Measurements from ENCODE around the gene GNPDA1.
A peak's percentile ranks its signal among the peaks of the same experiment; 100 is the strongest.
"Not testable (repeated sequence)": the region's sequence is repeated elsewhere in the genome, so short reads cannot be mapped to it uniquely, and the experiment has no call there.

The GNPDA1 gene

DNA sequence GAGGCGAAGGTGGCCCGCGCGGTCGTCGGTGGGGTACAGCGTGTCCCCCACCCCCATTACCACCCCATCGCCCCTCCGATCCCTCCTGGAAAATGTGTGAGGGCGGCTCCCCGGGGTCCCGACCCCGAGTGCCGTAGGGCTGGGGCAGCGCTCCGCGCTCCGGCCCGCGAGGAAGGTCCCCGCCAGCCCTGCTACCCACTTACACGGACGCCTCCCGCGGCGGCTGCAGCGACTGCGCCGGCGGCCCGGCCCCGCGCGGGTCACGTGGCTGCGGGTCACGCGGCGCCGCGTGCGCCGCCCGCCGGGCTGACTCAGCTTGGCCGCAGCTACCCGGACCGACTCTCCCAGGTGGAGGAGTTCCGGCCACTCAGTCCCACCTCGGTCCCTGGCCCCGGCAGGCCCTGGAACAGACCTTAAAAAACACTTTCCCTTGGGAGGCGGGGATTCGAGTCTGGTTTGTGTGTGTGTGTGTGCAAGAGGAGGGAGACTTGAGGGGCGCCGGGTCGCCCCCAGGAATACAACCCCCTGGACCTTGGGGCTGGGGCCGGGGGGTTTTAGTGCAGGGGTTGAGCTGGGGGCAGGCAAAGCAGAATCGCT is at the start of gene GNPDA1:
GNPDA1 (minus strand) TSS at position 236 of the 597 bp plus-strand sequence. CDS start 992 bp downstream, outside the sequence.
- peak; percentile 87 to 92 for DNase-seq
- peak; percentile 85 for TF ChIP-seq POLR2A (IDR thresholded peaks at IDR 0.05; ENCODE audit: low read length)
- TF ChIP-seq GATA1 (IDR thresholded peaks at IDR 0.05; ENCODE audit: low read depth, low read length): no peak

- no peak for TF ChIP-seq POLR2A (IDR thresholded peaks at IDR 0.05; ENCODE audit: low read length)
- no peak for TF ChIP-seq GATA1 (IDR thresholded peaks at IDR 0.05; ENCODE audit: low read depth, low read length)
- DNase-seq: no peak
Measured at GRCh38 chr5:142059304-142059940, 46.6 kb upstream of the GNPDA1 start.

DNA sequence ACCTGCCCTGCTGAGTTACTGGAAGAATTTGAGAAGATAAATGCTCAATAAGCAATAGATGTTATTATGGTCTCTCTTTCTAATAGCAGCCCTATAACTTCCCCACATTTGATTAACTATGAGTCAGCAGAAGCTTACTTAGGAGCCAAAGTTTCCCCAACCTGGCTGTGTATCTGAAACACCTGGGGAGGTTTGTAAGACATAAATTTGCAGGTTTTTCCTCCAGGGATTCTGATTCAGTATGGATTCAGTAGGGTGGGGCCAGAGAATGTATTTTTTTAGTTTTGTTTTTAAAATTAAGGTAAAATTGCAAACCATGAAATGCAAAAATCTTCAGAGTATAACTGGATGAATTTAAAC is 44.9 kb upstream of the GNPDA1 start:
- no peak for DNase-seq
- no peak for TF ChIP-seq GATA1 (IDR thresholded peaks at IDR 0.05; ENCODE audit: low read depth, low read length)
- no peak for TF ChIP-seq POLR2A (IDR thresholded peaks at IDR 0.05; ENCODE audit: low read length)

DNA sequence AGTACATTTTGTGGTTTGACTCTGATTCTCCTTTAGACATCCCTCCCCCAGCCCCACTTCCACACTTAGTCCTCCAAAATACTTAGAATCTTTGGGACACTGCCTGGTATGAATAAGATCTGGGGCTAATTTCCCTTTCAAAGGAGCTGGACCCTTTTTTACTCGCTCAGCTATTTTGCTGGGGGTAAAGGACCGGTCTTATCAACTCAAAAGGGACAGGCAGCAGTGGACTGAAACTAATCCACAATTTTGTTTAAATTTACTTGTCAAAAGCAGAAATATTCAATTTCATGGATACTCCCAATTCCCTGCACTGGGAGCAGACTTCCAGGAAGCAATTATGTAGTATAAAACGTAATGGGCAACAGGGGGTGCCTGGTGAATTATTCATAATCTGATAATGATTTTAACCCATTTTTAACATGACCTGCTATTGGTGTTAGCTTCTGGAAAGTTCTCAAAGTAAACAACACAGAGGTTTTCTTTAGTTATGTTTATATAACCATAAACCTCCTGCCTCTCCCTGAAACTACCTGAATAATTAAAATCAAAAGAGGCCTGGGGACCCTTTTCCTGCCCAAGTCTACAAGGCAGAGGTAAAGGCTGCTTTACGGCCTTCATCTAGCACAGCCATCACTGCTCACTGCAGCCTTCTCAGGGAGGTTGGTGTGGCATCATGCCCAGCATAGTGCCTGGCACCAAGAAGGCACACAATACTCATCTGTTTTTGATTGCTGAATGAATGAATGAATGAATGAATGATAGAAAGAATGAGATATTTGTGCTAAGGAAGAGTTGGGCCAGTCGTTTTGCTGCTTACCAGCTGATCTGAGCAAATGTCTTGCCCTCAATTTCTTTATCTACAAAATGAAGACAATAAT is 44.2 kb upstream of the GNPDA1 start:
- TF ChIP-seq POLR2A (IDR thresholded peaks at IDR 0.05; ENCODE audit: low read length) (no peak), GATA1 (IDR thresholded peaks at IDR 0.05; ENCODE audit: low read depth, low read length) (no peak)
- DNase-seq: no peak

GRCh38 chr5:142055301-142055700 is 42.5 kb upstream of the GNPDA1 start:
- no peak for TF ChIP-seq GATA1 (IDR thresholded peaks at IDR 0.05; ENCODE audit: low read depth, low read length)
- TF ChIP-seq POLR2A (IDR thresholded peaks at IDR 0.05; ENCODE audit: low read length): no peak
- no peak for DNase-seq

- TF ChIP-seq GATA1 (IDR thresholded peaks at IDR 0.05; ENCODE audit: low read depth, low read length) (no peak), POLR2A (IDR thresholded peaks at IDR 0.05; ENCODE audit: low read length) (no peak)
- DNase-seq: no peak
Measured at GRCh38 chr5:142053426-142054151, 40.8 kb upstream of the GNPDA1 start.

- DNase-seq: not testable (repeated sequence)
Measured at GRCh38 chr5:142052026-142052425, 39.2 kb upstream of the GNPDA1 start.

DNA sequence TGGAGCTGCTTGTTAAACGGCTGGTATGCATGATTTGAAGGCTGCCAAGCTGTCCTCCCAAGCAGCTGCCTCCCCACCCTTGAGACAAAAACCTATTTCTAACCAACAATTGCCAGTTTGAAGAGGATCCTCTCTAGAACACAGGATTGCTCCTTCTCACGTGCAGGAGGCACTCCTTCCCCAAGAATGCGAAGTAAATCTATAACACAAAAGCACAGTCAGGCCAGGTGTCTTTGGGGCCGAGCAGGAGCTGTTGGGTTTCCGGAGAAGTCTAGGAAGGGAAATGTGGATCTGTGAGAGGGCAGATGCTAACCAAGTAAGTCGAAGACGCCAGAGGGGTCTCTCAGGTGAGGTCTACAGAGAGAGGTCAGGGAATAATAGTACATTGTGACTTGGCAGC is 35.4 kb upstream of the GNPDA1 start:
- no peak for DNase-seq
- TF ChIP-seq GATA1 (IDR thresholded peaks at IDR 0.05; ENCODE audit: low read depth, low read length) (no peak), POLR2A (IDR thresholded peaks at IDR 0.05; ENCODE audit: low read length) (no peak)

DNA sequence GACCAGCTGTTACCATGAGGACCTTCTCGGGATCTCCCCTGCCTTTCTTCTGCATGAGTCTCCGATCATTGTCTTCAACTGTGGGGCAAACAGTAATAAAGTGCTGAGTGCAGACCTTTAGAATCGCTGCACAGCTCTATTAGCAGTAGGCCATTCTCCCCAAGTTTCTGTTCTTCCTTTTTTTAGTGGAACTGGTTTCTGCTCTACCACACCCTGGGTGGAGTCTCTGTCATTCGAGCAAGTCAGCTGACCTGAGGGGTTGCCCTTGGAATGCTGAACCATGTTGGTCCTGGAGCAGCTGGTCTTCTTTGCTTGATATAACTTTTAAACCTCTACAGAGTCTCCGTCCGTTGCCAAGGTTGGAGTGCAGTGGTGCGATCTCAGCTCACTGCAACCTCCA is 33.4 kb upstream of the GNPDA1 start:
- no peak for TF ChIP-seq POLR2A (IDR thresholded peaks at IDR 0.05; ENCODE audit: low read length)
- TF ChIP-seq GATA1 (IDR thresholded peaks at IDR 0.05; ENCODE audit: low read depth, low read length): no peak
- no peak for DNase-seq

GRCh38 chr5:142040881-142041280 is 28.1 kb upstream of the GNPDA1 start:
- not testable (repeated sequence) for DNase-seq

DNA sequence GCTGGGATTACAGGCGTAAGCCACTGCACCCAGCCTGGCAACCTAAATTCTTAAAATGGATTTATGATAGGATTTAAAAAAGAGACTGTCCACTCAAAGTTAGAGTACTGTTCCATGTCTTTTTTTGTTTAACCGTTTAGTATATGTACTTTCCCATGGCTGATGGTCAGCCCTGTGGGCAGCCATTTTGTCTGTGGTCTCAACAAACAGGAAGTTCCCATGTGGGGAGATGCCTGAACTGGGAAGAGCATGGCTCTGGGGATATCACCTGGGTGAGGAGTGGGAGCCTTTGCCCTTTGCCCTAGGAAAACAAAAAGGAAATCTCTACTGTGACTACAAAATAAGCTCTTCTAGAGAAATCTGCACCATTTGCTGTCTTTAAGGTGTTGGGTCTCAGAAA is 27.5 kb upstream of the GNPDA1 start:
- TF ChIP-seq GATA1 (IDR thresholded peaks at IDR 0.05; ENCODE audit: low read depth, low read length) (no peak), POLR2A (IDR thresholded peaks at IDR 0.05; ENCODE audit: low read length) (no peak)
- no peak for DNase-seq

GRCh38 chr5:142038735-142039134 is 25.9 kb upstream of the GNPDA1 start:
- no peak for DNase-seq
- TF ChIP-seq GATA1 (IDR thresholded peaks at IDR 0.05; ENCODE audit: low read depth, low read length) (no peak), POLR2A (IDR thresholded peaks at IDR 0.05; ENCODE audit: low read length) (no peak)

DNA sequence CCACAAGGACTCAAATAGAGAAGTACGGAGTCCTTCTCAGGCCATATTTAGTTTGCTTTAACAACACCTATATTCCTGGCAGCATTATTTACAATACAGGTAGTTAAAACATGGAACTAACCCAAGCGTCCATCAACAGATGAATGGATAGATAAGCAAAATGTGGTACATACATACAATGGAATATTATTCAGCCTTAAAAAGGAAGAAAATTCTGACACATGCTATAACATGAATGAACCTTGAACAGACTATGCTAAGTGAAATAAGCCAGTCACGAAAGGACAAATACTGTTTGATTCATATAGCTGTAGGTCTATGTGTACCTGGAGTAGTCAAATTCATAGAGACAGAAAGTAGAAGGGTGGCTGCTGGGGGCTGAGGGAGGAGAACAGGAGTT is 24.8 kb upstream of the GNPDA1 start:
- not testable (repeated sequence) for DNase-seq

- TF ChIP-seq GATA1 (IDR thresholded peaks at IDR 0.05; ENCODE audit: low read depth, low read length) (no peak), POLR2A (IDR thresholded peaks at IDR 0.05; ENCODE audit: low read length) (no peak)
- no peak for DNase-seq
Measured at GRCh38 chr5:142036918-142037317, 24.1 kb upstream of the GNPDA1 start.

Measured in erythroblast (primary cell).